Endothelial cell of umbilical vein (primary cell): ENCODE data around the gene LIPA. TPM values are rescaled to one million over a fixed set of nuclear protein-coding genes. Genes with fewer than 3 reads are reported as not detected.

ENCODE experiments used
- BruUV-seq: library from RNA; stranded (reverse); fragments of 400-500 nt; replicated peaks from 2 replicates; lab custom pipeline; 2021; lab: Mats Ljungman, UMichigan
- CTCF ChIA-PET: fragments of 300-600, 350-600 bp; sonication (Branson Sonifier 250); formaldehyde crosslinking; loops from one replicate; lab custom pipeline; 2021; ENCODE audit warnings: antibody characterized with exemption, inconsistent platforms; lab: Charles Lee
- POLR2A ChIA-PET: fragments of 300-600, 350-600 bp; sonication (Branson Sonifier 250); formaldehyde crosslinking; loops from one replicate; lab custom pipeline; 2021; ENCODE audit warnings: antibody characterized with exemption, inconsistent platforms; lab: Charles Lee
- DNase-seq: peaks from one replicate; pipeline ENCODE4 v3.0.0-alpha.2; 2011; ENCODE audit warnings: low read depth, low spot score
- FAIRE-seq: peaks from 2 replicates; lab custom pipeline; 2011; peaks lifted over from hg19 to GRCh38; lab: Jason Lieb, UNC
- H2AFZ ChIP-seq: 2 replicates; pipeline ENCODE4 v1.6.0; 2012; ENCODE audit warnings: low read depth, low read length, control low read depth, inconsistent platforms
- H3K27ac ChIP-seq: 2 replicates; pipeline ENCODE4 v1.5.1; 2011; ENCODE audit warnings: low read depth, mild to moderate bottlenecking, control low read depth, low read length, moderate library complexity; ENCODE audit not compliant: insufficient read depth
- H3K27me3 ChIP-seq, 2 experiments: 2 replicates each; pipeline versions ENCODE4 v1.6.0 to v1.6.1; 2011; ENCODE audit warnings: low read length in 2 of 2, mixed read lengths in 1 of 2; ENCODE audit not compliant: control insufficient read depth in 2 of 2, insufficient read depth in 2 of 2
- H3K36me3 ChIP-seq, 2 experiments: 2 replicates in 1 of 2; 3 replicates in 1 of 2; pipeline ENCODE4 v1.5.1; 2011; ENCODE audit warnings: low read length in 2 of 2, mild to moderate bottlenecking in 1 of 2, moderate library complexity in 1 of 2; ENCODE audit not compliant: control insufficient read depth in 2 of 2, insufficient read depth in 2 of 2; ENCODE audit errors: extremely low read depth in 1 of 2
- H3K4me1 ChIP-seq: 3 replicates; pipeline ENCODE4 v1.5.1; 2011; ENCODE audit warnings: mild to moderate bottlenecking, low read length; ENCODE audit not compliant: control insufficient read depth, insufficient read depth; ENCODE audit errors: extremely low read depth
- H3K4me2 ChIP-seq: 2 replicates; pipeline ENCODE4 v1.6.1; 2011; ENCODE audit warnings: low read length, control low read depth, mixed read lengths; ENCODE audit not compliant: insufficient read depth
- H3K4me3 ChIP-seq, 3 experiments: fragments of 200-600 bp in 1 of 3; sonication (generic), shearing (Covaris generic) in 1 of 3; replicated peaks in 1 of 3; 2 replicates each; pipeline ENCODE4 v1.5.1; 2011 to 2016; ENCODE audit warnings: control low read depth in 3 of 3, low read length in 3 of 3, mild to moderate bottlenecking in 2 of 3, inconsistent platforms in 1 of 3, low read depth in 1 of 3, moderate library complexity in 1 of 3; ENCODE audit not compliant: insufficient read depth in 1 of 3
- H3K79me2 ChIP-seq: 2 replicates; pipeline ENCODE4 v1.6.0; 2012; ENCODE audit warnings: low read length, inconsistent platforms; ENCODE audit not compliant: control insufficient read depth, insufficient read depth
- H3K9ac ChIP-seq: replicated peaks from 2 replicates; pipeline ENCODE3; 2011; ENCODE audit warnings: low read length, control low read depth; ENCODE audit not compliant: insufficient read depth; ENCODE audit errors: extremely low read depth
- H3K9me1 ChIP-seq: replicated peaks from 3 replicates; pipeline ENCODE4 v1.6.0; 2011; ENCODE audit warnings: mild to moderate bottlenecking, low read length; ENCODE audit not compliant: control insufficient read depth, insufficient read depth; ENCODE audit errors: extremely low read depth
- H3K9me3 ChIP-seq: replicated peaks from 2 replicates; pipeline ENCODE4 v1.5.1; 2012; ENCODE audit warnings: low read length, inconsistent platforms; ENCODE audit not compliant: control insufficient read depth, insufficient read depth
- H4K20me1 ChIP-seq: replicated peaks from 2 replicates; pipeline ENCODE3; 2011; ENCODE audit warnings: mild to moderate bottlenecking, low read length; ENCODE audit not compliant: control insufficient read depth, insufficient read depth; ENCODE audit errors: extremely low read depth
- EZH2 ChIP-seq: IDR thresholded peaks from 2 replicates; pipeline ENCODE4 v1.6.1; 2012; ENCODE audit warnings: borderline replicate concordance, low read depth, mild to moderate bottlenecking, moderate library complexity, low read length, inconsistent platforms; ENCODE audit not compliant: severe bottlenecking
- FOS ChIP-seq: IDR thresholded peaks from 2 replicates; pipeline ENCODE4 v1.6.1; 2011; ENCODE audit warnings: mild to moderate bottlenecking, low read length, moderate library complexity, borderline replicate concordance; ENCODE audit not compliant: insufficient read depth
- GATA2 ChIP-seq: IDR thresholded peaks from 2 replicates; pipeline ENCODE4 v1.7.0; 2011; ENCODE audit warnings: low read depth, mild to moderate bottlenecking, moderate library complexity, mixed read lengths, low read length; ENCODE audit not compliant: insufficient read length, insufficient read depth
- JUN ChIP-seq: IDR thresholded peaks from 2 replicates; pipeline ENCODE4 v1.6.1; 2011; ENCODE audit warnings: borderline replicate concordance, low read depth; ENCODE audit not compliant: insufficient read length, insufficient read depth
- MYC ChIP-seq: IDR thresholded peaks from one replicate; pipeline ENCODE4 v1.6.1; 2011; ENCODE audit warnings: mild to moderate bottlenecking, low read depth, low read length
- POLR2A ChIP-seq: IDR thresholded peaks from 2 replicates; pipeline ENCODE4 v1.6.1; 2012; ENCODE audit warnings: low read depth, mild to moderate bottlenecking, control low read depth, low read length
- POLR2AphosphoS5 ChIP-seq: IDR thresholded peaks from 2 replicates; pipeline ENCODE4 v1.6.1; 2012; ENCODE audit warnings: low read depth, mild to moderate bottlenecking, control low read depth, low read length, moderate library complexity; ENCODE audit not compliant: insufficient read depth
- dilution Hi-C: fragments of 300-500 bp; cut with MboI; formaldehyde crosslinking; loops from one replicate; pipeline ENCODE4 v1.15.0; 2019; ENCODE audit warnings: low sequenced_read_pairs; ENCODE audit not compliant: extremely low pct_ligation_motif_present
- intact Hi-C: fragments of 100-400 bp; cut with micrococcal nuclease; formaldehyde crosslinking; loops from one replicate; pipeline ENCODE4 v1.10.0; 2022
- polyA plus RNA-seq, 4 experiments: library from polyadenylated mRNA; depleted of rRNA in 3 of 4; stranded (reverse) in 3 of 4; unstranded in 1 of 4; fragments of >200 nt; gene quantifications; 2 replicates each; pipeline versions ENCODE4 v1.2.1 to v1.2.3, GENCODE V29; 2011 to 2012; ENCODE audit warnings: missing spikeins in 1 of 4
- total RNA-seq: library from RNA; stranded (reverse); gene quantifications from 2 replicates; pipeline ENCODE4 v1.2.3, GENCODE V29; 2021
- TF ChIP-seq, protein P1 (sequence below): IDR thresholded peaks from 2 replicates; pipeline ENCODE4 v1.6.1; 2011; ENCODE audit not compliant: insufficient read depth, insufficient read length
- TF ChIP-seq, protein P2 (sequence below), 2 donors: IDR thresholded peaks; 1 replicate in 1 of 2; 2 replicates in 1 of 2; pipeline ENCODE4 v1.5.1; 2011; ENCODE audit warnings: low read length in 2 of 2, mild to moderate bottlenecking in 2 of 2, moderate library complexity in 2 of 2, control low read depth in 1 of 2, inconsistent platforms in 1 of 2, low read depth in 1 of 2; ENCODE audit not compliant: insufficient read depth in 1 of 2; ENCODE audit errors: extremely low read depth in 1 of 2

Gene LIPA
- total and polyA plus RNA-seq, 2 donors (not counting 3 experiments of a cell fraction or from before 2014, with no cell fraction given) = 24.0 to 41.1 TPM

DNA sequence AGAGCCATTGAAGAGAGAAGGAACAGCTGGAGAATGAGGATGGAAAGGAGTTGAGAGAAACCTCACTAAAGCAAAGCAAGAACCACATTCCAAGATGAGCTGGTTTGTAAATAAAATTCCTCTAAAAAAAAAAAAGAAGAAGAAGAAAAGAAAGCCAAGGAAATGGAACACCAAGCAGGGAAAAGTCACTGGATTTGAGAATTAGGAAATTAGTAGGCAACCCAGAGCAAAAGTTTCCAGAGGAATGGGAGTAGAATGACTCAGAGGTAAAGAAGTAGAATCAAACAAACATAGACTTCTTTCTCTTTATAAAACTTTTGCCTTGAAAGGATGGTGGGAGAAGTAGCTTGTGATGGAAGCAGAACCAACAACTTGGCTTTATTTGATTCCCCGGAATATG lies 48.3 kb downstream of the LIPA start:
- Histone ChIP-seq H3K27ac (no peak overlapping the region), H3K4me1 (peaks cover 17% of the 10 kb centered on the region), H3K9me1 (no peaks in the 10 kb centered on the region), H4K20me1 (no peaks in the 10 kb centered on the region), H3K27me3 (peaks cover 16 to 27% of the 10 kb centered on the region in 2 experiments), H3K9ac (no peak overlapping the region), H3K36me3 (no peaks in the 10 kb centered on the region), H3K4me3 (no peak overlapping the region), H2AFZ (no peak overlapping the region), H3K9me3 (no peaks in the 10 kb centered on the region), H3K79me2 (no peaks in the 10 kb centered on the region), H3K4me2 (no peak overlapping the region)
- ChIA-PET POLR2A (no interaction called here), CTCF (interaction anchor here (1.2 to 1.6 kb wide), 2 partner anchors 174 to 216 kb away, joined by 3 to 4 read pairs; no protein-coding TSS in a partner anchor)
- FAIRE-seq = no peak
- TF ChIP-seq, protein P1, sequence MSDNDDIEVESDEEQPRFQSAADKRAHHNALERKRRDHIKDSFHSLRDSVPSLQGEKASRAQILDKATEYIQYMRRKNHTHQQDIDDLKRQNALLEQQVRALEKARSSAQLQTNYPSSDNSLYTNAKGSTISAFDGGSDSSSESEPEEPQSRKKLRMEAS = no peak
- TF ChIP-seq, protein P2, sequence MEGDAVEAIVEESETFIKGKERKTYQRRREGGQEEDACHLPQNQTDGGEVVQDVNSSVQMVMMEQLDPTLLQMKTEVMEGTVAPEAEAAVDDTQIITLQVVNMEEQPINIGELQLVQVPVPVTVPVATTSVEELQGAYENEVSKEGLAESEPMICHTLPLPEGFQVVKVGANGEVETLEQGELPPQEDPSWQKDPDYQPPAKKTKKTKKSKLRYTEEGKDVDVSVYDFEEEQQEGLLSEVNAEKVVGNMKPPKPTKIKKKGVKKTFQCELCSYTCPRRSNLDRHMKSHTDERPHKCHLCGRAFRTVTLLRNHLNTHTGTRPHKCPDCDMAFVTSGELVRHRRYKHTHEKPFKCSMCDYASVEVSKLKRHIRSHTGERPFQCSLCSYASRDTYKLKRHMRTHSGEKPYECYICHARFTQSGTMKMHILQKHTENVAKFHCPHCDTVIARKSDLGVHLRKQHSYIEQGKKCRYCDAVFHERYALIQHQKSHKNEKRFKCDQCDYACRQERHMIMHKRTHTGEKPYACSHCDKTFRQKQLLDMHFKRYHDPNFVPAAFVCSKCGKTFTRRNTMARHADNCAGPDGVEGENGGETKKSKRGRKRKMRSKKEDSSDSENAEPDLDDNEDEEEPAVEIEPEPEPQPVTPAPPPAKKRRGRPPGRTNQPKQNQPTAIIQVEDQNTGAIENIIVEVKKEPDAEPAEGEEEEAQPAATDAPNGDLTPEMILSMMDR (IDR thresholded peaks at IDR 0.05; ENCODE audit: extremely low read depth in 1 of 2, insufficient read depth in 1 of 2, low read depth in 1 of 2, low read length in 2 of 2) = no peak
- TF ChIP-seq MYC = no peak
- TF ChIP-seq JUN = no peak
- no peak for TF ChIP-seq FOS
- no peak for TF ChIP-seq GATA2
- no peak for TF ChIP-seq POLR2AphosphoS5
- no peak for TF ChIP-seq POLR2A
- no peak for TF ChIP-seq EZH2
- no peak for DNase-seq
- dilution Hi-C loops = loop anchor here (25.0 kb wide), 1 partner anchor 216 kb away; the partner anchor contains the start of gene FAS
- intact Hi-C loops = no loop called here
- BruUV-seq = no TSS peak
